HG03457 (cell line): ENCODE data around the gene ACTN1.

Experiments used
- ATAC-seq: cut with Tn5 transposase; IDR thresholded peaks from one replicate; pipeline ENCODE4 v1.9.1; 2021; ENCODE audit warnings: moderate number of reproducible peaks; ENCODE audit not compliant: unreplicated experiment

The ACTN1 gene

GRCh38 chr14:68937471-68938270, 41.4 kb downstream of the ACTN1 start:
- no peak for ATAC-seq

- no peak for ATAC-seq
These were observed 42.1 kb downstream of the ACTN1 start for GRCh38 chr14:68936980-68937379.

GRCh38 chr14:68936476-68936875, 42.6 kb downstream of the ACTN1 start:
- no peak for ATAC-seq

DNA sequence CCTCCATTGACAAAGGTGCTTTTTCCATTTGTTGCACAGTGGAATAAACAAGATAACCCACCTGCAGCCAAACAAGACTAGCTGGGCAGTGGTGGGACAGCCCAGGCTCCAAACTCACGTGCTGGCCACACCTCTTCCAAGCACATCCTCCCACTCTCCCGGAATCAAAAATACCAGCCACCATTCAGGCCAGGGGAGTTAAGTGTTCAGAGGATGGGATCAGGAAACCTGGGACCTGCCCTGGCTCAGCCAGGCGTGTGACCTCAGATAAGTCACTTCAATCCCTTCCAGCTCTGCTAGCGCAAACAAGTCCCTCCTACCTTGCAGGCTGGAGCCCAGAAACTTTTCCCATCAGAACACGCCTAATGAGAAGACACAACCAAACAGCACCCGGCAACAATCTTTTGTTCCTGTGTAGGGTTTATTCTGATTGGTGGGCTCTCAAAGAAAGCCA, 43.3 kb downstream of the ACTN1 start:
- no peak for ATAC-seq

GRCh38 chr14:68934066-68934465, 45.0 kb downstream of the ACTN1 start:
- ATAC-seq: no peak

DNA sequence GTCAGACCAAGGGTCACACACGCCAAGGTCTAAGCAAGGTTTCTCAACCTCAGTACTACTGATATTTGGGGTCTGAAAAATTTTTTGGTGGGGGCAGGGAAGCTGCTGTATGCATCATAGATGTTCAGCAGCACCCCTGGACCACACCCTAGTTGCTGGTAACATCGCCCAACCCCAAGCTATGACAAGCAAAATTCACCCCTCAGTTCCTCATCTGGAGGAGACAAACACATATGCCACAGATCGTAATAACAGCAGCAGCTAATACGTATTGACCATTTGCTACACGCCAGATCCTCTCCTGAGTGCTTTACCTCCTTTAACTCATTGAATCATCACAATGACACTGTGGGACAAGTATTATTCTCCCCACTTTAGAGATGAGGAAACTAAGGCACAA, 46.4 kb downstream of the ACTN1 start:
- no peak for ATAC-seq

DNA sequence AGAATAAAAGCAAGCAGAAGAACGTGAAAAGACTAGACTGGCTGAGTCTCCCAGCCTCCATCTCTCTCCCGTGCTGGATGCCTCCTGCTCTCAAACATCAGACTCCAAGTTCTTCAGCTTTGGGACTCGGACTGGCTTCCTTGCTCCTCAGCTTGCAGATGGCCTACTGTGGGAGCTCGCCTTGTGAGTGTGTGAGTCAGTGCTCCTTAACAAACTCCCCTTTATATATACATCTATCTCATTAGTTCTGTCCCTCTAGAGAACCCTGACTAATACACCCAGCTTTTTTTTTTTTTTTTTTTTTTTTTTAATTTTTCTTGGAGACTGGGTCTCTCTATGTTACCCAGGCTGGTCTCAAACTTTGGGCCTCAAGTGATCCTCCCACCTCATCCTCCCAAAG, 46.9 kb downstream of the ACTN1 start:
- ATAC-seq: no peak

GRCh38 chr14:68931474-68932051, 47.5 kb downstream of the ACTN1 start:
- ATAC-seq: no peak

GRCh38 chr14:68931063-68931462, 48.0 kb downstream of the ACTN1 start:
- ATAC-seq: no peak

DNA sequence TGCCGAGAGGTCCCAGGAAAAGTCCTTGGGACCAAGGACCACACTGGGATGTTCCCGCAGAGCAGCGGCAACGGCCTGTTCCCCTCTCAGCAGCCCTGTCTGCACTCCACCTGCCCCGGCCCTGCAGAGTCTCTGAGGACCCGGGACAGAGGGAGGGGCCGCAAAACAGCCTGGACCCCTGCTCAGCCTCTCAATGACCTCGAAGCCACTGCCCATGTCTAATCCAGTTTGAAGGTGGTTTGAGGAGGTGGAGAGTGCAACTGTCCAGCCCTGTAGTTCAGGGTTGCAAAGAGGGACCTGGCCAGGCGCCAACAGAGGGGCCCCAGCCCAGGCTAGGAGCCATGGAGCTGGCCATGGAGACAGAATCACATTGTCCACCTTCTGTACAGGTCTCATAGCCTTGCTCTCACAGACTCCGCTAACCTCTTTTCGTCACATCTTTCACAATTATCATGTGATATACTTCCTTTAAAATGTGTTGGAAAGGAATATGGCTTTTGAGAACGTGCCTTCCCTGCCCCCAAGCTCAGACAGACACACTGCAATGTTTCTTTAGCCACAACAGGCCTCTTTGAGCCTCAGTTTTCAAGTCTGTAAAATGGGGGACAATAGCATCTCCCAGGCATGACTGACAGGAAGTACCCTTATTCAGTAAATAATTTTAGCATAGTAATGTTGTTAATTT, 49.3 kb downstream of the ACTN1 start:
- ATAC-seq: no peak

DNA sequence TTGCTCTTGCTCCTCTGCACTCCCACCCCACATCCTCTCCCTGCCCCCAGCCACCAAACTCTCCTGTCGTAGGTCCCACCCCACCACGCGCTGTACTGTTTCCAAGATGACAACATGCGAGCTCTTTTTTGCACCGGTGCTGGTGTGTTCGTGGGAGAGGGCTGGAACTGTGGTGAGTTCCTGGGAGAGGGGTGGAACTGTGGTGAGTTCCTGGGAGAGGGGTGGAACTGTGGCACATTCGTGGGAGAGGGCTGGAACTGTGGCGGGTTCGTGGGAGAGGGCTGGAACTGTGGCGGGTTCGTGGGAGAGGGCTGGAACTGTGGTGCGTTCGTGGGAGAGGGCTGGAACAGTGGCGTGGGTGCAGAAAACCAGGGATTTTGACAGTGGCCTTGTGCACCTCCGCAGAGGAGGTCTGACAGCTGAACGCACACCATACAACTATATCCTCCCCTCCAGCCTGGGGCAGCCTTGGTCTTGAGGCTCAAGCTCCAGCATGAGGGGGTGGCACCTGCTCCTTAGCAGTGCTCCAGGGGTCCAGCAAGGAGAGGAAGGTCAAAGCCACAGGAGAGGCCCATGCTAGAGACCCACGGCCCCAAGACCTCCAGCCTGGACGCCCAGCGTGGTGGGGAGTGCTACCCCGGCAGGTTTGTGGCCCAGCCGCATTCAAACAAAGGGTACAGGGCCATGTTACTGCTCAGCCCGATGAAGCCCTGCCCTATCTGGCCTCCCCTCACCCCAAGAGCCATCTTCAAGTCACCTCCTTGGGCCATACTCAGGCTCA, 50.1 kb downstream of the ACTN1 start:
- ATAC-seq: no peak

DNA sequence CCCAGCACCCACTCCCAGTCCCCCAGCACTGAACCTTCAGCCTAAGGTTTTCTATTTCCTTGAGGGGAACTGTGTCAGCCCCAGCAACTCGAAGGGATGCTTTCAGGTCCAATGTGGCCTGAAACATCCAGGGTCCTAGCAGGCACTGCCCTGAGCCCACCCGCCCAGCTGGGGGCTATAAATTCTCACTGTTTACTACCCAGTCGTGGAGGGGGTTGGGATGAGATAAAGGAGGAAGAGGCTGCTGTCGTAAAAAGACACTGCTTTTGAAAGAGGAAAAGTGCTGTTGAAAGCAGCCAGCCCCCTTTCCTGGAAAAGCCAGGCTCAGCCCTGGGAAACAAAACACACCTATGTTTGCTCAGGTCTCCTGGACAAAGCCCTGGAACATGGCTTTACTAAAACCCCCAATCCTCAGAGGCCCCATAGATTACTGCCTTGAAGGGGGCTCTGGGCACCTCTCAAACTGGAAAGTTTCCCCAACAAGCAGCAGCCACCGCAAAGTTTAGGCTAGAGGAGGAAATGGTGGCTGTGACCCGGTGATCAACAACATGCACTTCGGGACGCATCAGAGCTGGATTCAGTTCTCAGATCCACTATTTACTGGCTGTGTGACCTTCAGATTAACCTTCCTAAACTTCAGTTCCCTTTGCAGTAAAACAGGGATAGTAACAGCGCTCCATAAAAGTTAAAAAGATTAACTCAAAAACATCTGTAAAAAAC, 51.0 kb downstream of the ACTN1 start:
- ATAC-seq: no peak

DNA sequence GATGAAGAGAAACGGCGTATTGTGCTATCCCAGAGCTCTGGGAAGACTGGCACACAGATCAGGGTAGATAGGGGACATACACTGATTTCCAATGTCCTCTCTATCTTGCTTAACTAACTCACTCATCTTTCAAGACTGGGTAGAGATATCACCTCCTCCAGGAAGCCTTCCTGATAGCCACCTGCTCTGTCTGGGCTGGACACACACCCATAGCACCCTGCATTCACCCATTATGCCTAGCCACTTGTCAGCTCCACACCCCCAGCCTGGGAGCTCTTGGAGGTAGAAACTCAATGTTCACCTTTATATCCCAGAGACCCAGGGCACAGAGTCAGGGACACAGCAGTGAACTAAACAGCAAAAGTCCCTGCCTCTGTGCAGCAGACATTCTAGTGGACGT, 52.0 kb downstream of the ACTN1 start:
- no peak for ATAC-seq

GRCh38 chr14:68926236-68926635, 52.9 kb downstream of the ACTN1 start:
- no peak for ATAC-seq

- ATAC-seq: no peak
These were observed 53.7 kb downstream of the ACTN1 start for GRCh38 chr14:68925373-68925772.

- no peak for ATAC-seq
These were observed 54.6 kb downstream of the ACTN1 start for GRCh38 chr14:68924186-68925158.

DNA sequence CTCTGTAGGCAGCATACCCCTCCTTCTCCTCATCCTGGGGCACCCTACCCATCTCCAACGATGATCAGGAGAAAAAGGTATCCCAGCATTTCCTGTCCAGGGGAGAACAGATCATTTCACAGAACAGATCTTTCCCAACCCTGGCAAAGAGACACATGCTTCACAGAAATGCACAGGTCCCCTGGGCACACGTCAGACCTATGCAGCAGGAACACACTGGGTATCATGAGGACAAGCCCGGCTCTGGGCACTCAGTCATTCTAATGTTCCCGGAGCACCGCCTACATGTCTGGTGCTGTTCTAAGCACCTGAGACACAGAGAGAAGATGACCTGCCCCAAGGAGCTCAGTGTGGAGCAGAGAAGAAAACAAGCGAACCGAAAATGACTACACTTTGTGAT, 56.2 kb downstream of the ACTN1 start:
- ATAC-seq: no peak

GRCh38 chr14:68922201-68922621, 56.9 kb downstream of the ACTN1 start:
- no peak for ATAC-seq

- ATAC-seq: no peak
These were observed 57.4 kb downstream of the ACTN1 start for GRCh38 chr14:68921666-68922065.
